ENCODE measurements around the gene PPT2. TPM values are rescaled to one million over a fixed set of nuclear protein-coding genes. Genes with fewer than 3 reads are reported as not detected.
"Not testable (repeated sequence)": the region's sequence is repeated elsewhere in the genome, so short reads cannot be mapped to it uniquely, and the experiment has no call there.

PPT2 gene
- total and polyA plus RNA-seq, 9 donors: 33.5 to 63.9 (median 43.9) TPM

DNA sequence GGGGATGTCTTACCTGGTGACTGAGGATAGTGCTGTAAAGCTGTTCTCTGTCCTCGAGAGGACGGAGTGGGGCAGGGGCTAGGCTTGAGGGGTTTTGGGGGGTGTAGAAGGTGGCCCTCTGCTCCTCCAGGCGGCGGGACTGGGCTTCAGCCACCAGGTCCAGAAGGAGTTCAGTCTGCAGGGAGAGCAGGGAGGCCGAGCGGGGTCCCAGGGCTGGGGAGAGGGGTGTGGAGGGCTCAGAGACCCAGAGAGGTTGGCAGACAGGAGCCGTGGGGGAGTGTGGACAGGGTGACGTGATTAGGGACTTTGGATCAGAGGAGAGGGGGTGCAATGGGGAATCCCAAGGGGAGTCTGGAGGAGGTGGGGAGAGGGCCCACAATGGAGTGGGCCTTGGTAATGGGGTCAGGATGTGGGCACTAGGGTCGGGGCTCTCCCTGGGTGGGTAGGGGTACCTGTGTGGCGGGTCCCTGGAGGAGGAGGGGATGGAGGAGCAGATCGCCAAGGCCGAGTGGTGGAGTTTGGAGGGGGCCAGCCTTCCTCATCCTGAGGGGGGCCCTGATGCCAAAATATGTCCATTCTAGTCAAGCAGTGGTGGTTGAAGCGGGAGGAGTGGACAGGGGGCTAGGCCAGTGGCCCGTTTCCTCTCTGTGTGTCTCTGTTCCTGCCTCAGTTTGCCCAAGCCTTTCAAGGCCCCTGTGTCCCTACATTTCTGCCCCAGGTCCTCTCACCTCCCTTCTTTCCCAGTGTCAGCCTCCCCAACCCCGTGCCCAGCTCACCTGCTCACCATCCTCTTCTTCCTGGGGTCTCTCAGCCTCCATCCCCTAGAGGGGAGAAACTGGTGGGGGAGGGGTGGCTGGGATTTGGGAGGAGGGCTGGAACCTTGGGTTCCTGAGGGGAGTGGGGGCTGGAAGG, 38.0 kb downstream of the PPT2 start:
- intact Hi-C loops (cut with DNase I): loop anchor here in 1 of 4 donors (10.0 kb wide), 1 partner anchor 783 kb away; no protein-coding TSS in a partner anchor
- no peak for TF ChIP-seq POLR2A (IDR thresholded peaks at IDR 0.05)
- TF ChIP-seq, protein P1, sequence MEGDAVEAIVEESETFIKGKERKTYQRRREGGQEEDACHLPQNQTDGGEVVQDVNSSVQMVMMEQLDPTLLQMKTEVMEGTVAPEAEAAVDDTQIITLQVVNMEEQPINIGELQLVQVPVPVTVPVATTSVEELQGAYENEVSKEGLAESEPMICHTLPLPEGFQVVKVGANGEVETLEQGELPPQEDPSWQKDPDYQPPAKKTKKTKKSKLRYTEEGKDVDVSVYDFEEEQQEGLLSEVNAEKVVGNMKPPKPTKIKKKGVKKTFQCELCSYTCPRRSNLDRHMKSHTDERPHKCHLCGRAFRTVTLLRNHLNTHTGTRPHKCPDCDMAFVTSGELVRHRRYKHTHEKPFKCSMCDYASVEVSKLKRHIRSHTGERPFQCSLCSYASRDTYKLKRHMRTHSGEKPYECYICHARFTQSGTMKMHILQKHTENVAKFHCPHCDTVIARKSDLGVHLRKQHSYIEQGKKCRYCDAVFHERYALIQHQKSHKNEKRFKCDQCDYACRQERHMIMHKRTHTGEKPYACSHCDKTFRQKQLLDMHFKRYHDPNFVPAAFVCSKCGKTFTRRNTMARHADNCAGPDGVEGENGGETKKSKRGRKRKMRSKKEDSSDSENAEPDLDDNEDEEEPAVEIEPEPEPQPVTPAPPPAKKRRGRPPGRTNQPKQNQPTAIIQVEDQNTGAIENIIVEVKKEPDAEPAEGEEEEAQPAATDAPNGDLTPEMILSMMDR (IDR thresholded peaks at IDR 0.05): no peak
- TF ChIP-seq EP300 (IDR thresholded peaks at IDR 0.05): no peak
- 71 to 81% (median 78%) methylated on average over 15 of the region's 15 CpGs for whole genome bisulfite sequencing, 3 donors
- Histone ChIP-seq H3K36me3 (no peaks in the 10 kb centered on the region), H3K27me3 (no peaks in the 10 kb centered on the region), H3K9me3 (no peaks in the 10 kb centered on the region), H3K27ac (no peak overlapping the region), H3K4me1 (ENCODE audit: insufficient read depth) (peaks cover 5% of the 10 kb centered on the region), H3K4me3 (no peak overlapping the region)
- peak in 3 of 5 donors; percentile 47 to 63 (median 51) for DNase-seq

DNA sequence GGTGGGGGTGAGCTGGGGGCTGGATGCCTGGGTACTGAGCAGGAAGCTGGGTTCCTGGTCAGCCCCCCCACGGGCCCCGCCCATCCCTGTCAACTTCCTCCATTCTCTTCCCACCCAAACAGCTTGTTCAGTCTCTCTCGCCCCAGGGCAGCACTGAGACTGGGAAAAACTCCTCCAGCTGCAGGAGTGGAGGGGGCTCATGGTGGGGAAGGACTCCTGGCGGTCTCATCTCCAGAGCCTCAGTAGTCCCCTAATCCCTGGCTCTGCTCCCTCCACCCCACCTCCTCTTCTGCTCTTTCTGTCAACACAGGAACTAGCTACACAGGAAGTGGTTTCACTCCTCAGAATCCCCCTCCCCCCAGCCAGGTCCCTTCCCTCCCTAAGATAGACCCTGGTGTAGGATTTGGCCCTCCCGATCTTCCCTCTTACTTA, 38.7 kb downstream of the PPT2 start, which contains the start of gene GPSM3:
GPSM3 (minus strand) TSS at position 36 of the 432 bp plus-strand sequence. CDS start 130 bp downstream, outside the sequence.
- H3K9me3 ChIP-seq: no peaks in the 10 kb centered on the region
- H3K27ac ChIP-seq: no peak within 1 kb of the TSS
- no peaks in the 10 kb centered on the region for H3K27me3 ChIP-seq
- WGBS, 3 donors: 44 to 49% (median 44%) methylated on average over 5 of the region's 5 CpGs
- peak in 3 of 5 donors; percentile 52 to 61 (median 60) for DNase-seq
- no peaks in the 10 kb centered on the region for H3K36me3 ChIP-seq
- H3K4me1 ChIP-seq (ENCODE audit: insufficient read depth): peaks cover 8% of the 10 kb centered on the region
- TF ChIP-seq POLR2A (IDR thresholded peaks at IDR 0.05): no peak
- TF ChIP-seq, protein P1 (IDR thresholded peaks at IDR 0.05): no peak
- no peak for TF ChIP-seq EP300 (IDR thresholded peaks at IDR 0.05)
- no peak within 1 kb of the TSS for H3K4me3 ChIP-seq
- intact Hi-C loops (cut with DNase I): loop anchor here in 1 of 4 donors (10.0 kb wide), 1 partner anchor 782 kb away; no protein-coding TSS in a partner anchor

DNA sequence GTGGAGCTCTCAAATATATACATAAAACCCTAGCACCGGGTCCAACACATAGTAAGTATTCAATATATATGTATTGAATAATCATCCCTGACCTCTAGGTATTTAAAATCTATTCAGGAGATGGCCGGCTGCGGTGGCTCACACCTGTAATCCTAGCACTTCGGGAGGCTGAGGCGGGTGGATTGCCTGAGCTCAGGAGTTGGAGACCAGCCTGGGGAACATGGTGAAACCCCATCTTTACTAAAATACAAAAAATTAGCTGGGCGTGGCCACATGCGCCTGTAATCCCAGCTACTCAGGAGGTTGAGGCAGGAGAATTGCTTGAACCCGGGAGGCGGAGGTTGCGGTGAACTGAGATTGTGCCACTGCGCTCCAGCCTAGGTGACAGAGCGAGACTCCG, 39.2 kb downstream of the PPT2 start:
- H3K9me3 ChIP-seq; H3K4me3 ChIP-seq; DNase-seq; H3K27me3 ChIP-seq; H3K4me1 ChIP-seq (ENCODE audit: insufficient read depth); H3K36me3 ChIP-seq; H3K27ac ChIP-seq: not testable (repeated sequence)
- WGBS, 3 donors: 84 to 87% (median 86%) methylated on average over 13 of the region's 13 CpGs
- intact Hi-C loops (cut with DNase I): loop anchor here in 1 of 4 donors (10.0 kb wide), 1 partner anchor 782 kb away; no protein-coding TSS in a partner anchor

DNA sequence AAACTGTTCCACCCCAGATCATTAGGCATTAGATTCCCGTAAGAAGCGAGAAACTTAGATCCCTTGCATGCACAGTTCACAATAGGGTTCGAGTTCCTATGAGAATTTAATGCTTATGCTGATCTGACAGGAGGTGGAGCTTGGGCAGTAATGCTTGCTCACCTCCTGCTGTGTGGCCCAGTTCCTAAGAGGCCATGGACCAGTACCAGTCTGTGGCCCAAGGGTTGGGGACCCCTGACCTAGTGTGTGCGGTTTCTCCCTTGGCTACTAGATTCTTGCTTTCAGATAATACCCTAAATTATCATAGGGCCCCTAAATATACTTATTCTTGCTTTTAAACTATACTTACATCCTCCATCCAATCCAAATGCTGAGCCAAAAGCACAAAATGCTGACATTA, 40.4 kb downstream of the PPT2 start:
- Histone ChIP-seq H3K4me1 (ENCODE audit: insufficient read depth) (peaks cover 6% of the 10 kb centered on the region), H3K36me3 (no peaks in the 10 kb centered on the region), H3K4me3 (no peak overlapping the region), H3K27ac (peak overlapping the region; percentile 63 to 85), H3K27me3 (no peaks in the 10 kb centered on the region), H3K9me3 (no peaks in the 10 kb centered on the region)
- DNase-seq: no peak
- intact Hi-C loops (cut with DNase I): loop anchor here in 1 of 4 donors (10.0 kb wide), 1 partner anchor 780 kb away; no protein-coding TSS in a partner anchor
- TF ChIP-seq POLR2A (IDR thresholded peaks at IDR 0.05) (no peak), EP300 (IDR thresholded peaks at IDR 0.05) (no peak)
- TF ChIP-seq, protein P1 (IDR thresholded peaks at IDR 0.05): no peak
- WGBS, 3 donors: 92 to 95% (median 93%) methylated on average over 4 of the region's 4 CpGs
